GM10248 (cell line): Measurements from ENCODE around the gene HOXD10.

ENCODE experiments used
- CTCF ChIA-PET: fragments of 300-600 bp; sonication (Branson Sonifier 250); formaldehyde crosslinking; extraction: SDS; loops from one replicate; lab custom pipeline; 2021; ENCODE audit warnings: antibody characterized with exemption; lab: Yijun Ruan, JAX
- POLR2A ChIA-PET: fragments of 350-650 bp; sonication (Branson Sonifier 250); formaldehyde crosslinking; extraction: SDS; loops from one replicate; lab custom pipeline; 2020; ENCODE audit warnings: antibody characterized with exemption; lab: Yijun Ruan, JAX
- DNase-seq: peaks from one replicate; pipeline ENCODE4 v3.0.0; 2012; ENCODE audit errors: extremely low spot score
- TF ChIP-seq, protein P1 (sequence below): IDR thresholded peaks from 2 replicates; pipeline ENCODE4 v1.5.1; 2012; ENCODE audit warnings: mild to moderate bottlenecking, low read depth; ENCODE audit errors: extremely low read depth, missing control alignments, control extremely low read depth

HOXD10 gene

DNA sequence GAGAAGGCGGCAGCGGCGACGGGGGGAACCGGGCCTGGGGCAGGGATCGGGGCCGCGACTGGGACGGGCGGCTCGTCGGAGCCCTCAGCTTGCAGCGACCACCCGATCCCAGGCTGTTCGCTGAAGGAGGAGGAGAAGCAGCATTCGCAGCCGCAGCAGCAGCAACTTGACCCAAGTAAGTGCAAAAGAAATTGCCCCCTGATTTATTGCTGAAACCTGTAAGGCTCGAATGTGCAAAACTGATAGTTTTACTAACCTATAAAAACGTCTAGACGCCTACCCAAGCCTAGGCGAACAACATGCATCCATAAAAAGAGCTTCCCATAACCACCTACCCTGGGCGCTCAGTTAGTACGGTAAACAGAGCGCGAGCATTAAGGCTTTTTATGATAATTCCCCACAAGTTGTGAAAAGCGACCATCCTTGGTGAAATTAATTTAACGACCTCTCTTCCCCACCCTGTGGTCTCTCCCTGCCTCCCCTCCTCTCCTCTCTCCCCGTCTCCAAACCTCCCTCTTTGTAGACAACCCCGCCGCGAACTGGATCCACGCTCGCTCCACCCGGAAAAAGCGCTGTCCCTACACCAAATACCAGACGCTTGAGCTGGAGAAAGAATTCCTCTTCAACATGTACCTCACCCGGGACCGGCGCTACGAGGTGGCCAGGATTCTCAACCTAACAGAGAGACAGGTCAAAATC, 7.0 kb downstream of the HOXD10 start:
- TF ChIP-seq, protein P1, sequence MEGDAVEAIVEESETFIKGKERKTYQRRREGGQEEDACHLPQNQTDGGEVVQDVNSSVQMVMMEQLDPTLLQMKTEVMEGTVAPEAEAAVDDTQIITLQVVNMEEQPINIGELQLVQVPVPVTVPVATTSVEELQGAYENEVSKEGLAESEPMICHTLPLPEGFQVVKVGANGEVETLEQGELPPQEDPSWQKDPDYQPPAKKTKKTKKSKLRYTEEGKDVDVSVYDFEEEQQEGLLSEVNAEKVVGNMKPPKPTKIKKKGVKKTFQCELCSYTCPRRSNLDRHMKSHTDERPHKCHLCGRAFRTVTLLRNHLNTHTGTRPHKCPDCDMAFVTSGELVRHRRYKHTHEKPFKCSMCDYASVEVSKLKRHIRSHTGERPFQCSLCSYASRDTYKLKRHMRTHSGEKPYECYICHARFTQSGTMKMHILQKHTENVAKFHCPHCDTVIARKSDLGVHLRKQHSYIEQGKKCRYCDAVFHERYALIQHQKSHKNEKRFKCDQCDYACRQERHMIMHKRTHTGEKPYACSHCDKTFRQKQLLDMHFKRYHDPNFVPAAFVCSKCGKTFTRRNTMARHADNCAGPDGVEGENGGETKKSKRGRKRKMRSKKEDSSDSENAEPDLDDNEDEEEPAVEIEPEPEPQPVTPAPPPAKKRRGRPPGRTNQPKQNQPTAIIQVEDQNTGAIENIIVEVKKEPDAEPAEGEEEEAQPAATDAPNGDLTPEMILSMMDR: no peak
- ChIA-PET CTCF (interaction anchor here (1.0 to 1.3 kb wide), 2 partner anchors 17 to 529 kb away, joined by 3 read pairs; no protein-coding TSS in a partner anchor), POLR2A (no interaction called here)
- DNase-seq: no peak

GRCh38 chr2:176124110-176124946, 7.8 kb downstream of the HOXD10 start:
- POLR2A ChIA-PET: no interaction called here
- TF ChIP-seq, protein P1: no peak
- CTCF ChIA-PET: interaction anchor here (1.0 to 4.2 kb wide), 7 partner anchors 16 to 1036 kb away, joined by 3 to 57 read pairs (median 3); no protein-coding TSS in a partner anchor
- no peak for DNase-seq

DNA sequence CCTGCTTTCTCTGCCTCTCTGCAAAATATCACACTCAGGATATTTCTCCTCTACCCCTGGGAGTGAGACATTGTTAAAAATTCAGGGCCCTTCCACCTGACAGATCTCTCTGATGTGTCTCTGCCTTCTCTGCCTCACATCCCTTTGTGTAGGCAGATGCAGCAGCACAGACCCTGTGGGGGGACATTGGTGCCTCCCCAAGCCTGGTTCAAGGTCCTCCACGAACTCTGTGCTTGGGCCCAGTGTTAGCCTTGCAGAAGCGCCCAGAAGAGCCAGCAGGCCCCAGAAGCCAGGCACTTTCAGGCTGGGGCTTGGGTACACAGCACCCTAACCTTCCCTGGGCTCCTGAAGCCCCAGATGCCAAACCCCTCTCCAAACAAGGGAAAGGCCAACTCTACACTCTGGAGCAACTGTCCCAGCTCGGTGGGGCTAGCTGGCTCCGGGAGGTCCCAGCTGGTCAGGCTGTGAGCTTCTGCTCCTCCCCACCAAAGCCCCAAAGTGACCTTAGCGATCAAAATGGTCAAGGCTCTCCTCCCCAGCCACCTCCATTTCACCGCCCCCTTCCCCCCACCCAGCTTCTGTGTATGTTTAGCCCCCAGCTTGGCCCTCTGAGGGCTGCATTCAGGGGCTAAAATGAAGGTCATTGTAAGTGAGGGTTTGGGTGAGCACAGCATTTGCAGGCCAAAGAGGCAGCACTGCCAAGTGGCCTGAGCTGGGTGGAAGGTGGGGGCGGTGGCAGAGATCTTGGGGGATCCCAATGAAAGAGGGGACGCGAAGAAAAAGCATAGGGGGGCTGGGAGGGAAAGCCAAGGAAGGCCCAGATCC, 8.6 kb downstream of the HOXD10 start:
- ChIA-PET CTCF (interaction anchor here (0.6 to 4.2 kb wide), 12 partner anchors 11 to 1036 kb away, joined by 3 to 57 read pairs (median 6); no protein-coding TSS in a partner anchor), POLR2A (no interaction called here)
- DNase-seq: no peak
- TF ChIP-seq, protein P1: no peak

DNA sequence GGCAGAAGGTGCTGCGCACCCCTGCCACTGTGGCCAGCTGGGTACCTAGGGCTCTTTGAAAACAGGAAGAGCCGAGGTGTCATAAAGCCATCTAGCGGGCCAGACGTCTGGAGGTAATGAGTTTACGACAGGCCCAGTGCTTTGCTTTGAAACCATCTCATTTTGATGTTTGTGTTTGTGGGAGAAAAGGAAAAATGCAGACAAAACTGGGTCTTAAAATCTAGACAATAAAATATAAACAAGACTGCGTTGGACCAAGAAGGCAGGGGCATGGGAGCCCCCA, 9.1 kb downstream of the HOXD10 start:
- TF ChIP-seq, protein P1: no peak
- ChIA-PET CTCF (interaction anchor here (1.0 to 4.2 kb wide), 13 partner anchors 12 to 1035 kb away, joined by 3 to 57 read pairs (median 7); no protein-coding TSS in a partner anchor), POLR2A (no interaction called here)
- no peak for DNase-seq

DNA sequence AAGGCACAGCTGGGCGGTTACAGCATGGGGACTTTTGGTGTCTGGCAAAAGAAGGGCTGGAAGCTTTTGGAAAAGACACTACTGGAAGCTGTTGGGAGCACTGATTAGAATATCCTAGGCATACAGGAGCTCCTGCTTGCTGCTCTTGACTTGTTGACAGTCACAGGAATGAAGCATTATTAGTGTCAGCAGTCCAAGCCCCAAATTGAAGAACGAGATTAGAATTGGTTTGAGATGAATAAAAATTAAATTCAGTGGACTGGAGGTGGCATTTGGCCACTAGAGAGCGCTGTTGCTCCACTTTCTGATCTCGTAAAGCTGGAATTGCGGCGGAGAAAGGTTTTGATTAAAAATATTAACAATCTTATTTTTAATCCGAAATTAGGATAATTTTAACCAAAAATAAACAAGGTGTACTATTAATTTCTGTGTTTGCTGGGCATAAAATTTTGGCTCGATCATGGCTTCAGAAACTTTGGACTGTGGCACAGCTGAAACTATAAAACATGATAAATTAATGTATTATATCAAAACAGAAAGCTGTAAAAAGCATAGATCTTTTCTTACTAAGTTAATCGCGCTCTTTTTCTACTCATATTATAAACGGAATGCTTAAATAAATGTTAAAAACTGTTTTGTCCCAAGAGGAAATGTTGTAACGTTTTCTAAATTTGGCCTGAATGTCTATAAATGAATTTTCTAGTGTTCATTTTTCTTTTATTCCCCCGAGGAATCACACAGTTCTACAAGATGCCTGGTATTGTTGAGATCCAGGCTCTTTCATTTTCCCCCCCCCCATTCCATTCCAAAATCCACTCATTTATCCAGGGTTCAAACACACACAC, 10.6 kb downstream of the HOXD10 start:
- TF ChIP-seq, protein P1: peak; percentile 79
- peak; percentile 50 for DNase-seq
- ChIA-PET CTCF (interaction anchor here (0.6 to 4.2 kb wide), 53 partner anchors 9 to 1416 kb away, joined by 3 to 57 read pairs (median 5); no protein-coding TSS in a partner anchor), POLR2A (no interaction called here)
